Activated CD4-positive, alpha-beta memory T cell treated with anti-CD3 and anti-CD28 coated beads for 36 hours (primary cell): ENCODE results near the gene TMOD2. TPM values are rescaled to one million over a fixed set of nuclear protein-coding genes. Genes with fewer than 3 reads are reported as not detected.
A peak's percentile ranks its signal among the peaks of the same experiment; 100 is the strongest.

Experiments used
- CTCF ChIA-PET: fragments of 350-600 bp; sonication (Branson Sonifier 250); formaldehyde crosslinking; loops from one replicate; lab custom pipeline; 2021; ENCODE audit warnings: antibody characterized with exemption, inconsistent platforms; lab: Charles Lee
- POLR2A ChIA-PET: fragments of 350-600 bp; sonication (Branson Sonifier 250); formaldehyde crosslinking; loops from one replicate; lab custom pipeline; 2021; ENCODE audit warnings: antibody characterized with exemption; lab: Charles Lee
- DNase-seq: peaks from one replicate; pipeline ENCODE4 v3.0.0-alpha.2; 2020
- H3K27ac Mint-ChIP-seq: one replicate; pipeline ENCODE4 v1.8.0; 2021; ENCODE audit warnings: mixed read lengths
- H3K27me3 Mint-ChIP-seq: one replicate; pipeline ENCODE4 v1.8.0; 2021; ENCODE audit warnings: mixed read lengths
- H3K36me3 Mint-ChIP-seq: one replicate; pipeline ENCODE4 v1.8.0; 2021; ENCODE audit warnings: mixed read lengths
- H3K4me1 Mint-ChIP-seq: one replicate; pipeline ENCODE4 v1.8.0; 2021; ENCODE audit warnings: low read depth, mixed read lengths
- H3K4me3 Mint-ChIP-seq: one replicate; pipeline ENCODE4 v1.8.0; 2021; ENCODE audit warnings: mild to moderate bottlenecking, mixed read lengths
- H3K9me3 Mint-ChIP-seq: one replicate; pipeline ENCODE4 v1.8.0; 2021; ENCODE audit warnings: mixed read lengths
- intact Hi-C: fragments of 100-400 bp; cut with micrococcal nuclease; formaldehyde crosslinking; loops from one replicate; pipeline ENCODE4 v1.15.1; 2023
- total RNA-seq, 2 experiments: library from RNA; stranded (reverse); gene quantifications; one replicate each; pipeline ENCODE4 v1.2.3, GENCODE V29; 2021

The TMOD2 gene
- total RNA-seq, 2 experiments from 2014 or later = 6.7 to 7.9 TPM

- intact Hi-C loops = loop anchor here (1.0 to 10.0 kb wide), 10 partner anchors 14 to 1385 kb away; partner anchors contain the start of genes AP4E1, DMXL2, TMOD2 and TMOD3
- H3K27me3 Mint-ChIP-seq = no peaks in the 10 kb centered on the region
- peaks cover 60% of the 10 kb centered on the region for H3K4me1 Mint-ChIP-seq
- H3K4me3 Mint-ChIP-seq = peak overlapping the region; percentile 81
- peak overlapping the region; percentile 85 for H3K27ac Mint-ChIP-seq
- peaks cover 2% of the 10 kb centered on the region for H3K36me3 Mint-ChIP-seq
- peak; percentile 71 for DNase-seq
- ChIA-PET CTCF (interaction anchor here (1.1 to 4.2 kb wide), 7 partner anchors 11 to 87 kb away, joined by 3 to 44 read pairs (median 6); no protein-coding TSS in a partner anchor), POLR2A (interaction anchor here (0.6 to 2.4 kb wide), 11 partner anchors 11 to 484 kb away, joined by 3 to 9 read pairs (median 4); partner anchors contain the start of genes DMXL2 and TMOD3)
- H3K9me3 Mint-ChIP-seq = no peaks in the 10 kb centered on the region
These were observed 14.5 kb upstream of the TMOD2 start for GRCh38 chr15:51736751-51737521.

- intact Hi-C loops = loop anchor here (2.0 to 10.0 kb wide), 9 partner anchors 39 to 1385 kb away; partner anchors contain the start of genes AP4E1, DMXL2 and TMOD3
- ChIA-PET CTCF (interaction anchor here (1.3 to 4.2 kb wide), 6 partner anchors 12 to 88 kb away, joined by 5 to 44 read pairs (median 8); no protein-coding TSS in a partner anchor), POLR2A (interaction anchor here (0.6 to 2.4 kb wide), 10 partner anchors 12 to 777 kb away, joined by 3 to 9 read pairs (median 4); partner anchors contain the start of gene DMXL2)
- DNase-seq = peak; percentile 79
- H3K27me3 Mint-ChIP-seq = no peaks in the 10 kb centered on the region
- H3K36me3 Mint-ChIP-seq = peaks cover under 1% of the 10 kb centered on the region
- H3K4me3 Mint-ChIP-seq = peak within 1 kb of the TSS; percentile 81
- H3K27ac Mint-ChIP-seq = peak within 1 kb of the TSS; percentile 85
- no peaks in the 10 kb centered on the region for H3K9me3 Mint-ChIP-seq
- H3K4me1 Mint-ChIP-seq = peaks cover 52% of the 10 kb centered on the region
These were observed 13.7 kb upstream of the TMOD2 start, which contains the start of gene LYSMD2 for GRCh38 chr15:51737522-51738305. Gene LYSMD2 (minus strand): TSS chr15:51737655. CDS start chr15:51737622, 33 bp downstream.

- peaks cover 44% of the 10 kb centered on the region for H3K4me1 Mint-ChIP-seq
- intact Hi-C loops = loop anchor here (5.0 to 10.0 kb wide), 6 partner anchors 114 to 1386 kb away; partner anchors contain the start of genes AP4E1 and DMXL2
- DNase-seq = no peak
- H3K27ac Mint-ChIP-seq = peak overlapping the region; percentile 82
- H3K4me3 Mint-ChIP-seq = peak overlapping the region; percentile 76
- ChIA-PET CTCF (interaction anchor here (1.3 to 4.2 kb wide), 3 partner anchors 13 to 89 kb away, joined by 6 to 44 read pairs (median 21); no protein-coding TSS in a partner anchor), POLR2A (interaction anchor here (0.6 kb wide), 1 partner anchor 777 kb away, joined by 3 read pairs; no protein-coding TSS in a partner anchor)
- H3K27me3 Mint-ChIP-seq = no peaks in the 10 kb centered on the region
- no peaks in the 10 kb centered on the region for H3K9me3 Mint-ChIP-seq
- no peaks in the 10 kb centered on the region for H3K36me3 Mint-ChIP-seq
These were observed 12.8 kb upstream of the TMOD2 start for GRCh38 chr15:51738553-51738952.

GRCh38 chr15:51739061-51739712, 12.2 kb upstream of the TMOD2 start:
- ChIA-PET CTCF (interaction anchor here (0.9 to 4.2 kb wide), 2 partner anchors 37 to 89 kb away, joined by 3 to 44 read pairs; no protein-coding TSS in a partner anchor), POLR2A (no interaction called here)
- intact Hi-C loops = loop anchor here (5.0 to 10.0 kb wide), 6 partner anchors 114 to 1387 kb away; partner anchors contain the start of genes AP4E1 and DMXL2
- Mint-ChIP-seq H3K27ac (no peak overlapping the region), H3K4me1 (peaks cover 39% of the 10 kb centered on the region), H3K4me3 (no peak overlapping the region), H3K27me3 (no peaks in the 10 kb centered on the region), H3K9me3 (no peaks in the 10 kb centered on the region), H3K36me3 (no peaks in the 10 kb centered on the region)
- no peak for DNase-seq

GRCh38 chr15:51749307-51749706, 2.1 kb upstream of the TMOD2 start:
- Mint-ChIP-seq H3K36me3 (no peaks in the 10 kb centered on the region), H3K27me3 (peaks cover 1% of the 10 kb centered on the region), H3K27ac (no peak overlapping the region), H3K9me3 (no peaks in the 10 kb centered on the region), H3K4me3 (no peak overlapping the region), H3K4me1 (peaks cover 14% of the 10 kb centered on the region)
- POLR2A ChIA-PET = no interaction called here
- no peak for DNase-seq
- intact Hi-C loops = no loop called here
- CTCF ChIA-PET = interaction anchor here (0.8 to 2.1 kb wide), 5 partner anchors 10 to 140 kb away, joined by 3 to 5 read pairs (median 3); partner anchors contain the start of gene LYSMD2

DNA sequence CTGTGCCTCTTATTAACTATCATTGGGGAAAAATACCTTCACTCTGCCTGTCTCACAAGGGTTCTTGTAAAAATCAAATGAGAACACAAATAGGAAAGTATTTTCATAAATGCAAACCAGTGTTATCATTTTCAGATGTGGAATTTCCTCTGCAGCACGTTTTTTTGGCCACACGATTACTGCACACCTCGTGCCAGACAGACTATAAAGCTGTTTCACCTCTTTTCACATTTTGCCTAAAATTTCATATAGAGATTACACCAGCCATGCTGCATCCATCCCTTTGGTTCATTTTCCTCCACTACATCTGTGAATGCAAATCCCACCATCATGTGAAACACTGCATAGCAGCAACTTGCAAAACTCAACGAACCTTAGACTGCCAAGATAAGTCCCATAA, 1.2 kb upstream of the TMOD2 start:
- Mint-ChIP-seq H3K36me3 (no peaks in the 10 kb centered on the region), H3K4me3 (no peak overlapping the region), H3K27me3 (peaks cover 1% of the 10 kb centered on the region), H3K9me3 (no peaks in the 10 kb centered on the region), H3K4me1 (peaks cover 14% of the 10 kb centered on the region), H3K27ac (no peak overlapping the region)
- DNase-seq = no peak
- POLR2A ChIA-PET = interaction anchor here (0.6 kb wide), 1 partner anchor 803 kb away, joined by 3 read pairs; no protein-coding TSS in a partner anchor
- CTCF ChIA-PET = interaction anchor here (1.0 to 2.1 kb wide), 3 partner anchors 13 to 100 kb away, joined by 4 to 11 read pairs (median 5); partner anchors contain the start of gene LYSMD2
- intact Hi-C loops = no loop called here

DNA sequence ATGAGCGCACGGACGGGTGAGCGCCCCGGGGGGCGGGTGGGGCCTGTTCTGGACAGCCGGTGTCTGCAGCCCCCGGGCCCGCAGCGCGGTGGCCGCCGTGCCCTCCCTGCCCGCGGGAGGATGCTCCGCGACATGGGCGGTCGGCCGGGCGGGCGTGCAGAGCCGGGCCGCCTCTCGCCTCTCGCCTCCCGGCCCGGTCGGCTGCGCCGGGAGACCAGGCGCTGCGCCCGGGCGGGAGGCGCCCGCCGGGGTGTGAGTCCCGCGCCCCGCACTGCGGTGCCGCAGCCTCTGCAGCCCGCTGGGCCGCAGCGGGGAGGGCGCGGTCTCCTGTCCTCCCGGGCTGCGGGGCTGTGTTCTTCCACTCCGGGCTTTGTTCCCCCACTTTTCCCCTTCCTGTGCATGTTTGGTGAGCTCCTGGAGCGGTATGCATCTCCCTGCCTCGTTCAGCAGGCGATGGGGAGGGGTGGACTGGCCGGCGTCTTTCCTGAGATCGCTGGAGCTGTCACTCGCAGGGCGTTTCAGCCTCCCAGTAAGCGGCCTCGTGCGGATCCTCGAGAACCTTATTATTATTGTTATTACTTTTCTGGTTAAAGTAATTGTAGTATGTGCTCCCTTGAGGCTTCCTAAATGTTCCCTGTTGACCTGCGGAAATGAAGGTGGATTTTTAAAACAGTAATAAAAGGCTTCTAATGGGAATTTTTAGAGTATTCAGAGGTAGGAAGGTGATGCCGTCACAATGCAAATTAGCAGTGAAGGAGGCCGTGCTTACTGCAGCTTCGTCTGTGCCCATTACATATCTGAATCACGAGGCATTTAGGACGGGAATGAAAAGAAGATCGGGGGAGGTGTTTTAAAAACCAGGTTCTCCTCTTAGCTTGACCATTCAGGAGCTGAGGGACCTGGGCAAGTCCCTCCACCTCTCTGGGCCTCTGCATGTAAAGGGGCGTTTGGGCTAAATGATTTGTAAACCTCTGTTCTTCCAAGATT, 593 bp downstream of the TMOD2 start:
- ChIA-PET CTCF (interaction anchor here (0.5 to 1.7 kb wide), 6 partner anchors 15 to 102 kb away, joined by 3 to 9 read pairs (median 3); partner anchors contain the start of gene LYSMD2), POLR2A (interaction anchor here (1.3 kb wide), 1 partner anchor 15 kb away, joined by 7 read pairs; the partner anchor contains the start of gene LYSMD2)
- Mint-ChIP-seq H3K27ac (no peak overlapping the region), H3K9me3 (no peaks in the 10 kb centered on the region), H3K36me3 (no peaks in the 10 kb centered on the region), H3K4me1 (peaks cover 16% of the 10 kb centered on the region), H3K4me3 (peak overlapping the region; percentile 84), H3K27me3 (peaks cover 1% of the 10 kb centered on the region)
- intact Hi-C loops = loop anchor here (1.0 kb wide), 1 partner anchor 16 kb away; no protein-coding TSS in a partner anchor
- peak; percentile 22 for DNase-seq

- no peaks in the 10 kb centered on the region for H3K36me3 Mint-ChIP-seq
- no peak overlapping the region for H3K27ac Mint-ChIP-seq
- H3K27me3 Mint-ChIP-seq = no peaks in the 10 kb centered on the region
- intact Hi-C loops = no loop called here
- H3K4me3 Mint-ChIP-seq = peak overlapping the region; percentile 24
- POLR2A ChIA-PET = interaction anchor here (1.3 kb wide), 1 partner anchor 16 kb away, joined by 7 read pairs; the partner anchor contains the start of gene LYSMD2
- peaks cover 16% of the 10 kb centered on the region for H3K4me1 Mint-ChIP-seq
- H3K9me3 Mint-ChIP-seq = no peaks in the 10 kb centered on the region
- no peak for DNase-seq
- CTCF ChIA-PET = interaction anchor here (0.6 to 1.7 kb wide), 3 partner anchors 16 to 323 kb away, joined by 4 to 9 read pairs (median 5); partner anchors contain the start of gene LYSMD2
These were observed 1.5 kb downstream of the TMOD2 start for GRCh38 chr15:51752888-51753287.

- intact Hi-C loops = no loop called here
- ChIA-PET CTCF (interaction anchor here (5.1 kb wide), 1 partner anchor 21 kb away, joined by 36 read pairs; no protein-coding TSS in a partner anchor), POLR2A (interaction anchor here (1.8 kb wide), 1 partner anchor 18 kb away, joined by 5 read pairs; no protein-coding TSS in a partner anchor)
- Mint-ChIP-seq H3K4me3 (no peak overlapping the region), H3K36me3 (no peaks in the 10 kb centered on the region), H3K9me3 (no peaks in the 10 kb centered on the region), H3K27ac (no peak overlapping the region), H3K4me1 (peaks cover 16% of the 10 kb centered on the region), H3K27me3 (no peaks in the 10 kb centered on the region)
- no peak for DNase-seq
These were observed 2.9 kb downstream of the TMOD2 start for GRCh38 chr15:51754267-51754666.
